ENCODE measurements around the gene NOS1. TPM values are rescaled to one million over a fixed set of nuclear protein-coding genes. Genes with fewer than 3 reads are reported as not detected.

NOS1 gene
- total RNA-seq, 2 experiments from 2014 or later = not detected

DNA sequence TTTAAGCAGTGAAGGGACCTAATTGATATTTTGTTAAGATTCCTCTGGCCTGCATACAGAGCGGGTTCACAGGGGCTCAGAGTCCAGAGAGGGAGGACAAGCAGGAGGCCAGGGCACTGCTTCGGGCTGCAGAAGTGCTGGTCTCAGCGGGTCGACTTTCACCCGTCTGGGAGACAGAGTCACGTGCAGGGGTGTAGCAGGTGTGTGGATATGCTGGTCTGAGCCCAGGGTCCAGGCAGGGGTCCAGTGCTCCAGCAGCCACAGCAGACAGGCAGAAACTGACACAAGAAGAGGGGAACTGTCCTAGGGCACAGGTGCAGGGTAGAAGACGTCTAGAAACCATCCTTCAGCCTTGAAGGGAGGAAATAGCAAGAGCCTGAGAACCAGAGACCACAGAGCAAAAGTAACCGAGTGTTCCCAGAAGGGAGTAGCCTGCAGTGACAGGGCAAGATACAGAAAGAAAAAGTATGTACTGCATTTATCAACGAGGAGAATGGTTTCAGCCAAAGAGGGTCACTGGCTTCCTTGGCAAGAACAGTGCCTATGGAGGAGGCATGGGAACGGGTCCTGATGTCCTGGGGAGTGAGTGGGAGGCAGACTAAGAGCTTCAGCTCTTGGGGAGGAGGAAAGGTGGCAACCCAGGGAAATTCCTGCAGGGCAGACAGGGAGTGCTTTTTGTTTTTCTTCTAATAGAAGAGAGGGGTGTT lies 199.8 kb downstream of the NOS1 start:
- H3K27ac Mint-ChIP-seq = no peak overlapping the region
- no peak overlapping the region for H3K4me3 Mint-ChIP-seq
- ATAC-seq (no peak), DNase-seq (no peak)
- H3K9me3 Mint-ChIP-seq (ENCODE audit: insufficient read depth) = no peaks in the 10 kb centered on the region
- CTCF ChIA-PET = interaction anchor here (1.3 kb wide), 1 partner anchor 26 kb away, joined by 3 read pairs; no protein-coding TSS in a partner anchor
- no peaks in the 10 kb centered on the region for H3K27me3 Mint-ChIP-seq (ENCODE audit: low read depth)
- H3K36me3 Mint-ChIP-seq (ENCODE audit: low read depth) = peaks cover 63% of the 10 kb centered on the region
- POLR2A ChIA-PET = no interaction called here
- peaks cover 9% of the 10 kb centered on the region for H3K4me1 Mint-ChIP-seq (ENCODE audit: low read depth)

- Mint-ChIP-seq H3K4me3 (no peak overlapping the region), H3K27ac (no peak overlapping the region), H3K9me3 (ENCODE audit: insufficient read depth) (no peaks in the 10 kb centered on the region), H3K36me3 (ENCODE audit: low read depth) (peaks cover 65% of the 10 kb centered on the region), H3K27me3 (ENCODE audit: low read depth) (no peaks in the 10 kb centered on the region), H3K4me1 (ENCODE audit: low read depth) (peaks cover 6% of the 10 kb centered on the region)
- DNase-seq (no peak), ATAC-seq (no peak)
- POLR2A ChIA-PET = no interaction called here
- CTCF ChIA-PET = interaction anchor here (1.0 kb wide), 1 partner anchor 9 kb away, joined by 3 read pairs; no protein-coding TSS in a partner anchor
Observed at GRCh38 chr12:117159674-117160073, 201.8 kb downstream of the NOS1 start.

GRCh38 chr12:117158911-117159553 lies 202.4 kb downstream of the NOS1 start:
- Mint-ChIP-seq H3K9me3 (ENCODE audit: insufficient read depth) (no peaks in the 10 kb centered on the region), H3K4me3 (no peak overlapping the region), H3K4me1 (ENCODE audit: low read depth) (peaks cover 6% of the 10 kb centered on the region), H3K27me3 (ENCODE audit: low read depth) (no peaks in the 10 kb centered on the region), H3K36me3 (ENCODE audit: low read depth) (peaks cover 64% of the 10 kb centered on the region), H3K27ac (no peak overlapping the region)
- DNase-seq (no peak), ATAC-seq (no peak)
- ChIA-PET POLR2A (no interaction called here), CTCF (no interaction called here)

Other genes with a start within 250 kb of the NOS1 start
- gene FBXO21, start 171.2 kb downstream of the NOS1 start, total RNA-seq = 10 to 100 TPM; 26.3 to 29.6 TPM

Measured in activated CD8-positive, alpha-beta T cell treated with anti-CD3 and anti-CD28 coated beads, Interleukin-2, amount 10 ng/mL, durations not matched to agents 7 days and 5 days (primary cell).